Stimulated activated CD8-positive, alpha-beta memory T cell treated with anti-CD3 and anti-CD28 coated beads, Interleukin-12 subunit alpha, Interleukin-12 subunit beta, amount 100 ng/mL, for 24 hours (primary cell): ENCODE measurements around the gene KDM2A.
A peak's percentile ranks its signal among the peaks of the same experiment; 100 is the strongest.

Source experiments
- DNase-seq: peaks from one replicate; pipeline ENCODE4 v3.0.0-alpha.2; 2020; ENCODE audit errors: extremely low read depth

KDM2A gene

GRCh38 chr11:67237574-67237973 is 118.5 kb downstream of the KDM2A start:
- no peak for DNase-seq

GRCh38 chr11:67238894-67239782 is 120.1 kb downstream of the KDM2A start:
- DNase-seq: no peak

- DNase-seq: peak; percentile 89
Measured at GRCh38 chr11:67239783-67240575, 120.9 kb downstream of the KDM2A start.

- DNase-seq: peak; percentile 67
Measured at GRCh38 chr11:67240576-67241389, 121.7 kb downstream of the KDM2A start.

- DNase-seq: no peak
Measured at GRCh38 chr11:67242548-67242947, 123.5 kb downstream of the KDM2A start.

- no peak for DNase-seq
Measured at GRCh38 chr11:67243051-67243450, 124.0 kb downstream of the KDM2A start.

- DNase-seq: no peak
Measured at GRCh38 chr11:67245046-67245445, 126.0 kb downstream of the KDM2A start.

GRCh38 chr11:67247946-67248550 is 129.0 kb downstream of the KDM2A start:
- DNase-seq: no peak

GRCh38 chr11:67248653-67249052 is 129.6 kb downstream of the KDM2A start:
- DNase-seq: no peak

- DNase-seq: no peak
Measured at GRCh38 chr11:67250059-67251043, 131.3 kb downstream of the KDM2A start.

- no peak for DNase-seq
Measured at GRCh38 chr11:67251841-67252240, 132.8 kb downstream of the KDM2A start.

GRCh38 chr11:67252831-67253239 is 133.8 kb downstream of the KDM2A start:
- no peak for DNase-seq

GRCh38 chr11:67253872-67254624 is 135.0 kb downstream of the KDM2A start:
- no peak for DNase-seq

GRCh38 chr11:67254798-67255197 is 135.7 kb downstream of the KDM2A start:
- DNase-seq: no peak

- no peak for DNase-seq
Measured at GRCh38 chr11:67255353-67255752, 136.3 kb downstream of the KDM2A start.

- no peak for DNase-seq
Measured at GRCh38 chr11:67255864-67256263, 136.8 kb downstream of the KDM2A start.

- no peak for DNase-seq
Measured at GRCh38 chr11:67256477-67257135, 137.5 kb downstream of the KDM2A start.

- no peak for DNase-seq
Measured at GRCh38 chr11:67260406-67260805, 141.3 kb downstream of the KDM2A start.
